Sigmoid colon (tissue), 7 donors: ENCODE data around the gene SYNGAP1. TPM values are rescaled to one million over a fixed set of nuclear protein-coding genes. Genes with fewer than 3 reads are reported as not detected.

Experiments used
- DNase-seq: peaks from one replicate; pipeline ENCODE4 v3.0.0-alpha.2; 2019
- H3K27ac ChIP-seq, 4 donors: fragments of 200-600 bp; sonication (generic); one replicate each; pipeline ENCODE4 v1.5.1; 2016 to 2019; ENCODE audit warnings: mild to moderate bottlenecking in 1 of 4
- H3K27me3 ChIP-seq, 3 donors: fragments of 200-600 bp; sonication (generic); one replicate each; pipeline ENCODE4 v1.5.1; 2019; ENCODE audit warnings: mild to moderate bottlenecking in 1 of 3
- H3K36me3 ChIP-seq, 4 donors: fragments of 200-600 bp; sonication (generic); one replicate each; pipeline ENCODE4 v1.5.1; 2016 to 2019
- H3K4me1 ChIP-seq, 4 donors: fragments of 200-600 bp; sonication (generic); one replicate each; pipeline ENCODE4 v1.5.1; 2017 to 2019
- H3K4me3 ChIP-seq, 4 donors: fragments of 200-600 bp; sonication (generic); one replicate each; pipeline ENCODE4 v1.5.1; 2017 to 2019; ENCODE audit warnings: mild to moderate bottlenecking in 2 of 4, moderate library complexity in 1 of 4
- H3K9me3 ChIP-seq, 4 donors: fragments of 200-600 bp in 3 of 4; sonication (generic) in 3 of 4; one replicate each; pipeline versions ENCODE4 v1.5.1 to v1.6.1; 2013 to 2019
- EP300 ChIP-seq, 4 donors: sonication (generic); formaldehyde crosslinking; IDR thresholded peaks; one replicate each; pipeline ENCODE4 v1.6.1; 2017; ENCODE audit warnings: antibody characterized with exemption in 4 of 4
- POLR2A ChIP-seq, 2 donors: fragments of 450-650 bp; IDR thresholded peaks; one replicate each; pipeline ENCODE4 v1.6.1; 2016; ENCODE audit warnings: antibody characterized with exemption in 2 of 2, mild to moderate bottlenecking in 2 of 2, moderate library complexity in 2 of 2
- POLR2AphosphoS5 ChIP-seq, 4 donors: sonication (generic); formaldehyde crosslinking; IDR thresholded peaks; one replicate each; pipeline ENCODE4 v1.6.1; 2017; ENCODE audit warnings: antibody characterized with exemption in 4 of 4
- WGBS, 2 donors: extraction: QIAGEN DNeasy Blood & Tissue Kit; methylation state at CpG; one replicate each; pipeline ENCODE4 v1.1.7; 2013; 5-methylcytosine and 5-hydroxymethylcytosine counted together
- intact Hi-C: fragments of 100-400 bp; cut with DNase I; formaldehyde crosslinking; loops from one replicate; pipeline ENCODE4 v1.15.1; 2023
- polyA plus RNA-seq, 3 donors: library from polyadenylated mRNA; stranded (reverse); fragments of 200-250 nt; gene quantifications; one replicate each; pipeline ENCODE4 v1.2.3, GENCODE V29; 2013
- total RNA-seq, 4 donors: library from RNA; depleted of rRNA; stranded (reverse); fragments of >200 nt; gene quantifications; one replicate each; pipeline ENCODE4 v1.1.0, GENCODE V29; 2016
- TF ChIP-seq, protein P1 (sequence below), 4 experiments: fragments of 450-650 bp in 3 of 4; fragments of 200-600 bp in 1 of 4; IDR thresholded peaks; one replicate each; pipeline ENCODE4 v1.5.1; 2016 to 2019; ENCODE audit warnings: antibody characterized with exemption in 4 of 4, mild to moderate bottlenecking in 3 of 4, moderate library complexity in 2 of 4
- donor health status: healthy with polysubstance abuse.
- donor health status: Bipolar disorder and iron deficiency.
- donor health status: healthy.

Gene SYNGAP1
- total and polyA plus RNA-seq, 7 donors = 0.92 to 24.6 (median 9.9) TPM

DNA sequence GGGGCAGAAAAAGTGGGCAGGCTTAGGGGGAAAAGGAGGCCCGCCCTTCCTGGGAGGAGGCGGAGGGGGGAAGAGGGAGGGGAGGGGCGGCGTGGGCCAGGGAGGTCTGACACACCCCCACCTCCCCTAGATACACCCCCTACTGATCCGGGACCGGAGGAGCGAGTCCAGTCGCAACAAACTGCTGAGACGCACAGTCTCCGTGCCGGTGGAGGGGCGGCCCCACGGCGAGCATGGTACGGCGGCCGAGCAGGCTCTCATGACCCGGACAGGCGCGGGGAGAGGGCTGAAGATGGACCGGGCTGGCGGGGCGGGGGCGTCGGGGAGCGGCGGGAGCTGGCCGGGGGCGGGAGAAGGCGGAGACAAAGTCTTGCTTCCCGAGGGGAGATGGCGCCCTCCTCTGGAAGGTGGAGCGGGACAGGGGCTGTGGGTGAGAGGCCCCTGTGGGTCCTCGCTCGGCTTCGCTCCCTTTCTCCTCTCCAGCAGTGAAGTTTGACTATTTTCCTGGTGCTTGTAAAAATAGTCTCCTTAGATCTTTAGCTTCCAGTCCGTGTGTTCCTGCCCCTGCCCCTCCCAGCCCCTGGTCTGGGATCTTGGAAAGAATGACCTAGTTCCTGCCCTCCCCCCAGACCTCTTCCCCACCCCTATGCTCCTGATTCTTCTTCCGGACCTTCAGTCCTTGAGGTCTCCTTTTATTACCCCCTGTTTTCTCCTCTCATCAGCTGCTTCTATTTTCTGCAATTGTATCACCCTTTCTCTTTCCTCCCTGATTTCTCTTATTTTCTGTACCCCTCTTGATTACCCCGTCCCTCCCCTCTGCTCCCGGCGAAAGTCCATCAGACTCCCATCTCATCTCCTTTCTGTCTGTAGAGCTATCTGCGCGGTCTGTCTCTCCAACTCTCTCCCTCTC is 6.1 kb downstream of the SYNGAP1 start:
- peak overlapping the region; percentile 87 to 93 (median 91) for H3K27ac ChIP-seq
- peak; percentile 83 to 89 (median 88) for TF ChIP-seq POLR2AphosphoS5 (IDR thresholded peaks at IDR 0.05)
- TF ChIP-seq, protein P1, sequence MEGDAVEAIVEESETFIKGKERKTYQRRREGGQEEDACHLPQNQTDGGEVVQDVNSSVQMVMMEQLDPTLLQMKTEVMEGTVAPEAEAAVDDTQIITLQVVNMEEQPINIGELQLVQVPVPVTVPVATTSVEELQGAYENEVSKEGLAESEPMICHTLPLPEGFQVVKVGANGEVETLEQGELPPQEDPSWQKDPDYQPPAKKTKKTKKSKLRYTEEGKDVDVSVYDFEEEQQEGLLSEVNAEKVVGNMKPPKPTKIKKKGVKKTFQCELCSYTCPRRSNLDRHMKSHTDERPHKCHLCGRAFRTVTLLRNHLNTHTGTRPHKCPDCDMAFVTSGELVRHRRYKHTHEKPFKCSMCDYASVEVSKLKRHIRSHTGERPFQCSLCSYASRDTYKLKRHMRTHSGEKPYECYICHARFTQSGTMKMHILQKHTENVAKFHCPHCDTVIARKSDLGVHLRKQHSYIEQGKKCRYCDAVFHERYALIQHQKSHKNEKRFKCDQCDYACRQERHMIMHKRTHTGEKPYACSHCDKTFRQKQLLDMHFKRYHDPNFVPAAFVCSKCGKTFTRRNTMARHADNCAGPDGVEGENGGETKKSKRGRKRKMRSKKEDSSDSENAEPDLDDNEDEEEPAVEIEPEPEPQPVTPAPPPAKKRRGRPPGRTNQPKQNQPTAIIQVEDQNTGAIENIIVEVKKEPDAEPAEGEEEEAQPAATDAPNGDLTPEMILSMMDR (IDR thresholded peaks at IDR 0.05) = peak in 2 of 4 experiments; percentile 44 to 65
- peak in 1 of 4 donors; percentile 46 for TF ChIP-seq EP300 (IDR thresholded peaks at IDR 0.05)
- TF ChIP-seq POLR2A (IDR thresholded peaks at IDR 0.05) = peak in 1 of 2 donors; percentile 26
- WGBS, 2 donors = 1% methylated on average over 43 of the region's 43 CpGs
- peaks cover 0 to 59% (median 55%) of the 10 kb centered on the region in 4 donors for H3K4me1 ChIP-seq
- intact Hi-C loops = loop anchor here (1.0 to 10.0 kb wide), 4 partner anchors 35 to 221 kb away; partner anchors contain the start of genes HSD17B8, KIFC1, RGL2 and RING1
- H3K36me3 ChIP-seq = no peaks in the 10 kb centered on the region
- peak overlapping the region; percentile 35 to 64 (median 54) for H3K4me3 ChIP-seq
- H3K9me3 ChIP-seq = no peaks in the 10 kb centered on the region
- no peaks in the 10 kb centered on the region for H3K27me3 ChIP-seq
- DNase-seq = peak; percentile 95

DNA sequence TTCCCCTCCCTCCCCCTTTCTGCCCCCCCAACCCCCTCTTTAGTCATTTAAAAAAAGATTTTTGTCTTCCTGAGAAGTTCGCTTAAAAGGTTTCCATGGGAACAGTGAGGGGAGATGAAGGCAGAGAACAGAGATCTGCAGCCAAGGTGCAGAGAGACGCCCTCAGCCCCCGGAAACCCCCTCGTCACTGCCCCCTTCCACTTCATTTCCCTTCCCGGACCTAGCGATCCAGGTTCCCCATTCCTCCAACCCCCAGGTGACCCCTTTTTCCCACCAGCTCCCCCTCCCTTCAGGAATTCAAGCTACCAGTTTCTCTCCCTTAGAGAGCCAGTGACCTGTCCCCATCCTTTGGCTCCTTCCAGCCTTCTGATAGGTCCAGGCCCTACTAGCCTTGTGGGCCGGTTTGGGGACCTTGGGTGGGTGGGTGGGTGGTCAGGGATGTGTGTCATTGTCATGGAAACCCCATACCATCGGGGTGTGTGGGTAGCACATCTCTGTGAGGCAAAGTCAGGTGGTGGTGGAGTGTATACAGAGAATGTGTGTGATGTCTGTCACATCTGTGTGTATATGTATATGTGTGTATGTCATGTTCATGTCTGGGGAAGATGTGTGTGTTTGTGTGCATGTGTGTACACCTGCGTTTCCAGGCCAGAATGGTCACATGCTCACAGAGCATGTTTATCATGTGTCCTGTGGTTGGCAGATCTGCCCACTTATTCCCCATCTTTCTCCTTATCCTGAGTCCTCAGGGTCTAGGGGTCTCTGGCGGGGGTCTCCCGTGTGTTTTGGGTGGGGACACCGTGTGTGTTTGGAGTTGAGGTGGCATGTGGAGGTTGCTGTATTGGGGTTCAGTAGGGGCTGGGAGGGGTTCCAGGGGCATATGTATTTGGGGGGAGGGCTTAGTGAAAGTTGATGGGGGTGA is 7.0 kb downstream of the SYNGAP1 start:
- peaks cover 0 to 69% (median 63%) of the 10 kb centered on the region in 4 donors for H3K4me1 ChIP-seq
- intact Hi-C loops = loop anchor here (1.0 to 10.0 kb wide), 4 partner anchors 36 to 222 kb away; partner anchors contain the start of genes HSD17B8, KIFC1, RGL2 and RING1

DNA sequence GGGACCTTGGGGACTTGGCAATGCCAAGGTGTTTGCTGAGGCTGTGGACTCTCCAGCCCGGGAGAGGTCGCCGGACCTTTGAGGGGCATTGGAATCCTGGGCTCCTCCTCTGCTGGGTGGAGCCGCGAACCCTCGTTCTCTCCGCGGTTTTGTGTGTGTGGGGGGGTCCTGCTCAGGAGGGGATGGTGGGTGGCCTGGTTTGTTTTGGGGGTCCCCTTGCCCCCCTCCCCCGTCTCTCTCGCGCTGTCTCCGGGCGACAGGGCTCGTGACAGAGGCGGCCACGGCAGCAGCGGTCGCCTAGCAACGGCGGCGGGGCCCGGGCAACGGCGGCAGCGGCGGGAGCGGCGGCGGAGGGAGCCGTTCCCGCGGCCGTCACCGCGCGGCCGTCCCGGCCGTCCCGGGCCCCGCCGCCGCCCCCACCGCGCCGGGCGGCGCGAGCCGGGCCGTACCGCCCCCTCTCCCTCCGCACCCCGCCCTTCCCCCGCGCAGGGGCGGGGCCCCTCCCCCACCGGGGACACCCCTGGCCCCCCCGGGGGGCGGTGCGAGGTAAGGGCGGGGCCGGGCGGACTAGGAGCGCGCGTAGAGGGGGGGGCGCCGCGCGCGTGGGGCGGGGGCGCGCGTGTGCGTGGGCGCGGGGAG is 7.8 kb downstream of the SYNGAP1 start:
- no peaks in the 10 kb centered on the region for H3K9me3 ChIP-seq
- no peak for TF ChIP-seq POLR2A (IDR thresholded peaks at IDR 0.05)
- no peak for TF ChIP-seq POLR2AphosphoS5 (IDR thresholded peaks at IDR 0.05)
- TF ChIP-seq, protein P1 (IDR thresholded peaks at IDR 0.05) = no peak
- TF ChIP-seq EP300 (IDR thresholded peaks at IDR 0.05) = no peak
- peak overlapping the region; percentile 87 to 93 (median 91) for H3K27ac ChIP-seq
- no peaks in the 10 kb centered on the region for H3K36me3 ChIP-seq
- DNase-seq = peak; percentile 85
- peaks cover 0 to 77% (median 72%) of the 10 kb centered on the region in 4 donors for H3K4me1 ChIP-seq
- H3K4me3 ChIP-seq = peak overlapping the region; percentile 51 to 64 (median 60)
- intact Hi-C loops = loop anchor here (5.0 to 10.0 kb wide), 3 partner anchors 110 to 223 kb away; partner anchors contain the start of genes HSD17B8, RGL2, RING1 and RXRB
- 1% methylated on average over 78 to 79 of the region's 79 CpGs for WGBS, 2 donors
- H3K27me3 ChIP-seq = no peaks in the 10 kb centered on the region

More for the DNA sequence above, 7.0 kb downstream of the SYNGAP1 start:
- Histone ChIP-seq H3K36me3 (no peaks in the 10 kb centered on the region), H3K27ac (peak overlapping the region; percentile 87 to 93 (median 91)), H3K9me3 (no peaks in the 10 kb centered on the region), H3K27me3 (no peaks in the 10 kb centered on the region), H3K4me3 (peak overlapping the region; percentile 51 to 64 (median 60))
- DNase-seq = no peak
- 6 to 8% methylated on average over 12 of the region's 12 CpGs for WGBS, 2 donors
- TF ChIP-seq POLR2AphosphoS5 (IDR thresholded peaks at IDR 0.05) (no peak), POLR2A (IDR thresholded peaks at IDR 0.05) (no peak), EP300 (IDR thresholded peaks at IDR 0.05) (no peak)
- TF ChIP-seq, protein P1 (IDR thresholded peaks at IDR 0.05) = no peak
